Mammary epithelial cell (primary cell): ENCODE results near the gene ARHGAP15.

ENCODE experiments used
- CTCF ChIP-seq, 2 donors: IDR thresholded peaks in 1 of 2; conservative IDR thresholded peaks in 1 of 2; 2 replicates each; pipeline ENCODE4 v1.5.1; 2011 to 2012; ENCODE audit warnings: inconsistent platforms in 2 of 2, low read length in 2 of 2, mild to moderate bottlenecking in 2 of 2, control low read depth in 1 of 2, low read depth in 1 of 2; ENCODE audit not compliant: insufficient read depth in 1 of 2; ENCODE audit errors: extremely low read depth in 1 of 2
- EZH2 ChIP-seq: IDR thresholded peaks from 2 replicates; pipeline ENCODE4 v1.6.1; 2012; ENCODE audit warnings: low read length, inconsistent platforms, borderline replicate concordance

DNA sequence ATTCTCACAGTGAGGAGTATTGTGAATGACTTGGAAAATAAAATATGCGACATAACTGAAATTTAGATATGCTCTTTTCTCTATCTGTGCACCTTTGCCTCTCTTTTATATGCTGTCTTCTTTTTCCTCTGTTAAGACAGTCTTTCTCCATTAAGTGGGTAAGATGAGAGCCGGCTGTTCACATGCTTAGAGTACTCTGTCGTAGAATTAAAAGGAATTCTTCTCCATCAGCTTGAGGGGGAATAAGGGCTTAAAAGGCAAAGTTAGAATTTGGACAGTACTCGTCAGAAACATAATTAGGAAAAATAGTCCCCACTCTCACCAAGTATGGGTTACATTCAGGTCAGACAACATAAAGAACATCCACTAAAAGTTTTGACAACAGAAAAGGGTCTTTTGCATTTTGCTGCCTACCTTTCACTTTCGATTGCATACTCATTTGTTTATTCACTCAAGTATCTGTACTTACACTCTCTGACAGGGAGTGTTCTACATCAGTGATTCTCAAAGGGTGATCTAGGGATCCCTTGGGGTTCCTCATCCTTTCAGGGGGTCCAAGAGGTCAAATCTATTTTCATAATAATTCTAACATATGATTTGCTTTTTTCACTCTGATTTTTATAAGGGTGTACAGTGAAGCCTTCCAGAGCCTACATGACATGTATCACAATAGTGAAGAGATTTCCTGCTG is 48.0 kb downstream of the ARHGAP15 start:
- no peak for TF ChIP-seq CTCF (conservative IDR thresholded peaks at IDR 0.05 in 1 of 2, IDR thresholded peaks at IDR 0.05 in 1 of 2; ENCODE audit: extremely low read depth in 1 of 2, insufficient read depth in 1 of 2, low read depth in 1 of 2, low read length in 2 of 2)
- TF ChIP-seq EZH2 = no peak
